IMR-90 (cell line): Measurements from ENCODE around the gene FANK1. TPM values are rescaled to one million over a fixed set of nuclear protein-coding genes. Genes with fewer than 3 reads are reported as not detected.

Experiments used
- ATAC-seq: fragments of 200-7000 bp; cut with Tn5 transposase; 2 replicates; pipeline ENCODE4 v1.9.1; 2020; ENCODE audit warnings: low read depth, mild to moderate bottlenecking, moderate library complexity
- BruUV-seq: library from RNA; stranded (reverse); fragments of 400-500 nt; replicated peaks from 2 replicates; lab custom pipeline; 2021; lab: Mats Ljungman, UMichigan
- CTCF ChIA-PET: fragments of 300-600 bp; formaldehyde crosslinking; extraction: SDS; loops from one replicate; lab custom pipeline; 2021; ENCODE audit warnings: antibody characterized with exemption; lab: Yijun Ruan, JAX
- POLR2A ChIA-PET: fragments of 300-600 bp; sonication (Branson Sonifier 250); formaldehyde crosslinking; loops from one replicate; lab custom pipeline; 2022; ENCODE audit warnings: antibody characterized with exemption; ENCODE audit not compliant: unreplicated experiment; lab: Charles Lee
- DNase-seq: peaks from one replicate; pipeline ENCODE4 v3.0.0; 2013
- H2AFZ ChIP-seq: replicated peaks from 2 replicates; pipeline ENCODE3; 2013; ENCODE audit warnings: low read length, mild to moderate bottlenecking; ENCODE audit not compliant: poor library complexity
- H2AK5ac ChIP-seq: 2 replicates; pipeline ENCODE4 v1.6.1; 2013; ENCODE audit warnings: low read depth, low read length, inconsistent platforms
- H2AK9ac ChIP-seq: replicated peaks from 2 replicates; pipeline ENCODE3; 2013; ENCODE audit warnings: mild to moderate bottlenecking, low read depth, low read length, moderate library complexity; ENCODE audit not compliant: poor library complexity
- H2BK120ac ChIP-seq: 2 replicates; pipeline ENCODE4 v1.6.1; 2013; ENCODE audit warnings: low read depth, low read length, inconsistent platforms
- H2BK15ac ChIP-seq: 3 replicates; pipeline ENCODE4 v1.6.1; 2013; ENCODE audit warnings: low read depth, low read length, inconsistent platforms
- H2BK20ac ChIP-seq: 2 replicates; pipeline ENCODE4 v1.6.1; 2013; ENCODE audit warnings: low read depth, mild to moderate bottlenecking, inconsistent platforms, low read length, moderate library complexity
- H2BK5ac ChIP-seq: 2 replicates; pipeline ENCODE4 v1.6.1; 2013; ENCODE audit warnings: mild to moderate bottlenecking, low read depth, low read length, inconsistent platforms; ENCODE audit not compliant: poor library complexity, severe bottlenecking
- H3K14ac ChIP-seq: replicated peaks from 2 replicates; pipeline ENCODE4 v1.6.1; 2013; ENCODE audit warnings: low read depth, low read length, inconsistent platforms
- H3K18ac ChIP-seq: 2 replicates; pipeline ENCODE4 v1.6.1; 2013; ENCODE audit warnings: low read depth, low read length, control low read depth
- H3K23ac ChIP-seq: 2 replicates; pipeline ENCODE4 v1.6.1; 2013; ENCODE audit warnings: low read depth, low read length, inconsistent platforms
- H3K27ac ChIP-seq: 2 replicates; pipeline ENCODE4 v1.5.1; 2013; ENCODE audit warnings: mild to moderate bottlenecking, control low read depth, low read length; ENCODE audit not compliant: insufficient read depth
- H3K27me3 ChIP-seq: 2 replicates; pipeline ENCODE4 v1.6.1; 2013; ENCODE audit warnings: low read length; ENCODE audit not compliant: control insufficient read depth, insufficient read depth
- H3K36me3 ChIP-seq: 2 replicates; pipeline ENCODE4 v1.6.1; 2013; ENCODE audit warnings: low read length, mixed read lengths; ENCODE audit not compliant: control insufficient read depth, insufficient read depth
- H3K4ac ChIP-seq: 2 replicates; pipeline ENCODE4 v1.6.1; 2013; ENCODE audit warnings: low read depth, low read length, inconsistent platforms
- H3K4me1 ChIP-seq: 2 replicates; pipeline ENCODE4 v1.6.1; 2013; ENCODE audit warnings: low read length, mixed read lengths; ENCODE audit not compliant: control insufficient read depth, insufficient read depth
- H3K4me2 ChIP-seq: 2 replicates; pipeline ENCODE4 v1.6.1; 2013; ENCODE audit warnings: low read depth, mild to moderate bottlenecking, control low read depth, low read length, moderate library complexity
- H3K4me3 ChIP-seq: 2 replicates; pipeline ENCODE4 v1.5.1; 2013; ENCODE audit warnings: low read depth, mild to moderate bottlenecking, control low read depth, low read length, moderate library complexity; ENCODE audit not compliant: insufficient read depth
- H3K56ac ChIP-seq: 2 replicates; pipeline ENCODE4 v1.6.1; 2013; ENCODE audit warnings: low read length, inconsistent platforms; ENCODE audit not compliant: insufficient read depth; ENCODE audit errors: extremely low read depth
- H3K79me1 ChIP-seq, 2 experiments: 2 replicates each; pipeline ENCODE4 v1.6.1; 2013; ENCODE audit warnings: low read length in 2 of 2, inconsistent platforms in 1 of 2, low read depth in 1 of 2
- H3K9ac ChIP-seq: 2 replicates; pipeline ENCODE4 v1.6.1; 2013; ENCODE audit warnings: low read depth, low read length, control low read depth
- H3K9me1 ChIP-seq: 2 replicates; pipeline ENCODE4 v1.6.1; 2013; ENCODE audit warnings: low read length, inconsistent platforms; ENCODE audit not compliant: insufficient read depth
- H3K9me3 ChIP-seq: 2 replicates; pipeline ENCODE4 v1.6.1; 2013; ENCODE audit warnings: low read length; ENCODE audit not compliant: control insufficient read depth, insufficient read depth
- H4K20me1 ChIP-seq: 2 replicates; pipeline ENCODE4 v1.6.1; 2013; ENCODE audit warnings: low read length, inconsistent platforms; ENCODE audit not compliant: insufficient read depth
- H4K5ac ChIP-seq: 2 replicates; pipeline ENCODE4 v1.6.1; 2013; ENCODE audit warnings: mild to moderate bottlenecking, low read depth, low read length, control low read depth
- H4K8ac ChIP-seq, 2 experiments: 2 replicates each; pipeline ENCODE4 v1.6.1; 2013; ENCODE audit warnings: low read depth in 2 of 2, low read length in 2 of 2, control low read depth in 1 of 2, inconsistent platforms in 1 of 2
- H4K91ac ChIP-seq: 2 replicates; pipeline ENCODE4 v1.6.1; 2013; ENCODE audit warnings: low read depth, low read length, inconsistent platforms; ENCODE audit not compliant: insufficient read depth
- BHLHE40 ChIP-seq: fragments of 150-350 bp; IDR thresholded peaks from 2 replicates; pipeline ENCODE4 v1.6.1; 2016; ENCODE audit warnings: mild to moderate bottlenecking, low read depth, low read length
- CEBPB ChIP-seq: IDR thresholded peaks from 2 replicates; pipeline ENCODE4 v1.6.1; 2012; ENCODE audit warnings: low read depth, low read length, improper control_type of control experiment
- CHD1 ChIP-seq: IDR thresholded peaks from 2 replicates; pipeline ENCODE4 v1.6.1; 2012; ENCODE audit warnings: low read depth, low read length, improper control_type of control experiment
- ELK1 ChIP-seq: fragments of 150-350 bp; IDR thresholded peaks from 2 replicates; pipeline ENCODE4 v1.6.1; 2016; ENCODE audit warnings: low read depth, mild to moderate bottlenecking, low read length, moderate library complexity, borderline replicate concordance
- MAFK ChIP-seq: IDR thresholded peaks from 2 replicates; pipeline ENCODE4 v1.6.1; 2012; ENCODE audit warnings: low read depth, low read length, improper control_type of control experiment
- MAZ ChIP-seq: IDR thresholded peaks from 2 replicates; pipeline ENCODE4 v1.6.1; 2012; ENCODE audit warnings: low read depth, mild to moderate bottlenecking, low read length, improper control_type of control experiment, moderate library complexity, borderline replicate concordance
- MXI1 ChIP-seq: IDR thresholded peaks from 2 replicates; pipeline ENCODE4 v1.6.1; 2012; ENCODE audit warnings: low read depth, mild to moderate bottlenecking, low read length, moderate library complexity, borderline replicate concordance
- NFE2L2 ChIP-seq: fragments of 150-350 bp; IDR thresholded peaks from 2 replicates; pipeline ENCODE4 v1.6.1; 2016; ENCODE audit warnings: low read depth, mild to moderate bottlenecking, low read length
- POLR2A ChIP-seq: IDR thresholded peaks from 2 replicates; pipeline ENCODE4 v1.6.1; 2012; ENCODE audit warnings: mild to moderate bottlenecking, low read depth, low read length
- RFX5 ChIP-seq: IDR thresholded peaks from 2 replicates; pipeline ENCODE4 v1.8.0; 2012; ENCODE audit warnings: low read depth, mild to moderate bottlenecking, low read length, moderate library complexity
- SMC3 ChIP-seq: fragments of 150-350 bp; IDR thresholded peaks from 2 replicates; pipeline ENCODE4 v1.6.1; 2016; ENCODE audit warnings: low read depth, mild to moderate bottlenecking, antibody characterized with exemption, low read length, moderate library complexity
- WGBS, 2 experiments: methylation state at CpG; one replicate each; pipeline versions ENCODE4 v1.1.5 to v1.1.7; 2013; ENCODE audit warnings: missing lambda C conversion rate in 2 of 2; ENCODE audit not compliant: insufficient read length in 1 of 2; ENCODE audit errors: extremely low coverage in 2 of 2; 5-methylcytosine and 5-hydroxymethylcytosine counted together
- dilution Hi-C: fragments of 300-500 bp; cut with HindIII; formaldehyde crosslinking; loops from one replicate; pipeline ENCODE4 v1.14.3; 2018; ENCODE audit warnings: low sequenced_read_pairs; ENCODE audit not compliant: unreplicated experiment
- in situ Hi-C: fragments of 300-500 bp; cut with MboI; formaldehyde crosslinking; loops from 3 replicates; pipeline ENCODE4 v1.14.3; 2019; ENCODE audit warnings: low sequenced_read_pairs, inconsistent platforms, mixed read lengths
- intact Hi-C: fragments of 100-400 bp; cut with micrococcal nuclease; formaldehyde crosslinking; loops from 2 replicates; pipeline ENCODE4 v1.10.0; 2022
- polyA plus RNA-seq, 3 experiments: library from polyadenylated mRNA; depleted of rRNA; stranded (reverse); fragments of >200 nt; gene quantifications; 2 replicates each; pipeline ENCODE4 v1.2.3, GENCODE V29; 2012; ENCODE audit warnings: low replicate concordance in 1 of 3
- total RNA-seq: library from RNA; depleted of rRNA; stranded (reverse); fragments of >200 nt; gene quantifications from 2 replicates; pipeline ENCODE4 v1.2.3, GENCODE V29; 2012

Gene FANK1
- total and polyA plus RNA-seq, 2 of the 4 experiments (the other 2 are of a cell fraction), result 0.90 to 2.2 TPM

GRCh38 chr10:125964558-125964957, 68.2 kb downstream of the FANK1 start:
- Histone ChIP-seq H2AK9ac (no peak overlapping the region), H4K5ac (no peak overlapping the region), H3K23ac (no peak overlapping the region), H4K8ac (no peak overlapping the region), H2BK15ac (no peak overlapping the region), H3K9me3 (no peaks in the 10 kb centered on the region), H3K4me2 (no peak overlapping the region), H3K18ac (no peak overlapping the region), H4K20me1 (no peaks in the 10 kb centered on the region), H2AFZ (no peak overlapping the region), H3K4me1 (no peaks in the 10 kb centered on the region), H2AK5ac (no peak overlapping the region), H2BK20ac (no peak overlapping the region), H3K56ac (no peak overlapping the region), H3K27me3 (peaks cover 10% of the 10 kb centered on the region), H3K79me1 (no peaks in the 10 kb centered on the region), H2BK5ac (no peak overlapping the region), H3K9me1 (no peaks in the 10 kb centered on the region), H3K4me3 (no peak overlapping the region), H3K27ac (no peak overlapping the region), H3K4ac (no peak overlapping the region), H4K91ac (no peak overlapping the region), H3K36me3 (no peaks in the 10 kb centered on the region), H3K14ac (no peak overlapping the region), H2BK120ac (no peak overlapping the region), H3K9ac (no peak overlapping the region)
- WGBS, 2 experiments, result no CpG with 5 or more reads among the region's 2 CpGs
- ATAC-seq (no peak), DNase-seq (no peak)
- ChIA-PET CTCF (no interaction called here), POLR2A (no interaction called here)
- no TSS peak for BruUV-seq
- TF ChIP-seq ELK1, result no peak
- no peak for TF ChIP-seq POLR2A
- TF ChIP-seq NFE2L2, result no peak
- TF ChIP-seq CEBPB, result no peak
- no peak for TF ChIP-seq SMC3
- TF ChIP-seq CHD1, result no peak
- no peak for TF ChIP-seq MAFK
- no peak for TF ChIP-seq BHLHE40
- TF ChIP-seq RFX5, result no peak
- TF ChIP-seq MAZ, result no peak
- TF ChIP-seq MXI1, result no peak
- intact Hi-C loops, result no loop called here
- in situ Hi-C loops, result no loop called here
- dilution Hi-C loops, result no loop called here
